ENCODE results near the gene HNRNPR. TPM values are rescaled to one million over a fixed set of nuclear protein-coding genes. Genes with fewer than 3 reads are reported as not detected.
"Not testable (repeated sequence)": the region's sequence is repeated elsewhere in the genome, so short reads cannot be mapped to it uniquely, and the experiment has no call there.

HNRNPR gene
- total RNA-seq, 2 experiments from 2014 or later: 217 to 231 TPM

- H3K36me3 Mint-ChIP-seq (ENCODE audit: low read depth): no peaks in the 10 kb centered on the region
- no peak overlapping the region for H3K4me3 Mint-ChIP-seq
- ChIA-PET CTCF (interaction anchor here (0.7 to 0.9 kb wide), 2 partner anchors 149 to 906 kb away, joined by 3 read pairs; no protein-coding TSS in a partner anchor), POLR2A (no interaction called here)
- ATAC-seq (no peak), DNase-seq (no peak)
- H3K4me1 Mint-ChIP-seq (ENCODE audit: low read depth): no peaks in the 10 kb centered on the region
- H3K27me3 Mint-ChIP-seq (ENCODE audit: low read depth): peaks cover 13% of the 10 kb centered on the region
- H3K27ac Mint-ChIP-seq: no peak overlapping the region
- H3K9me3 Mint-ChIP-seq (ENCODE audit: insufficient read depth): no peaks in the 10 kb centered on the region
These were observed 70.5 kb downstream of the HNRNPR start for GRCh38 chr1:23273450-23274133.

- Mint-ChIP-seq H3K4me3 (no peak overlapping the region), H3K9me3 (ENCODE audit: insufficient read depth) (no peaks in the 10 kb centered on the region), H3K36me3 (ENCODE audit: low read depth) (no peaks in the 10 kb centered on the region), H3K4me1 (ENCODE audit: low read depth) (no peaks in the 10 kb centered on the region), H3K27me3 (ENCODE audit: low read depth) (peaks cover 5% of the 10 kb centered on the region), H3K27ac (no peak overlapping the region)
- ChIA-PET CTCF (no interaction called here), POLR2A (interaction anchor here (1.1 kb wide), 1 partner anchor 24 kb away, joined by 4 read pairs; no protein-coding TSS in a partner anchor)
- DNase-seq: no peak
- ATAC-seq: no peak
These were observed 80.7 kb downstream of the HNRNPR start for GRCh38 chr1:23263380-23263887.

- ATAC-seq, POLR2A ChIA-PET: not testable (repeated sequence)
These were observed 86.0 kb downstream of the HNRNPR start for GRCh38 chr1:23258082-23258481.

GRCh38 chr1:23257371-23257770, 86.7 kb downstream of the HNRNPR start:
- H3K27me3 Mint-ChIP-seq (ENCODE audit: low read depth); H3K27ac Mint-ChIP-seq; ATAC-seq; H3K4me3 Mint-ChIP-seq; POLR2A ChIA-PET; H3K36me3 Mint-ChIP-seq (ENCODE audit: low read depth); CTCF ChIA-PET; H3K4me1 Mint-ChIP-seq (ENCODE audit: low read depth); H3K9me3 Mint-ChIP-seq (ENCODE audit: insufficient read depth); DNase-seq: not testable (repeated sequence)

More at GRCh38 chr1:23258082-23258481, 86.0 kb downstream of the HNRNPR start:
- CTCF ChIA-PET; DNase-seq; H3K4me3 Mint-ChIP-seq; H3K4me1 Mint-ChIP-seq (ENCODE audit: low read depth); H3K27ac Mint-ChIP-seq; H3K36me3 Mint-ChIP-seq (ENCODE audit: low read depth); H3K27me3 Mint-ChIP-seq (ENCODE audit: low read depth); H3K9me3 Mint-ChIP-seq (ENCODE audit: insufficient read depth): not testable (repeated sequence)

Other genes with a start within 250 kb of the HNRNPR start
- gene LUZP1, start 175.4 kb downstream of the HNRNPR start, total RNA-seq: 10 to 100 TPM; 15.2 to 16.0 TPM
- not detected for gene HTR1D, start 126.8 kb downstream of the HNRNPR start, total RNA-seq
- gene ZNF436, start 25.6 kb upstream of the HNRNPR start, total RNA-seq: 1 to 10 TPM; 5.0 to 5.4 TPM
- gene TCEA3, start 80.5 kb upstream of the HNRNPR start, total RNA-seq: 10 to 100 TPM; 11.4 to 12.1 TPM
- gene ASAP3, start 139.9 kb upstream of the HNRNPR start, total RNA-seq: under 1 TPM; 0.24 to 0.83 TPM
- gene E2F2, start 186.9 kb upstream of the HNRNPR start, total RNA-seq: 10 to 100 TPM; 75.0 to 80.3 TPM
- gene ID3, start 215.2 kb upstream of the HNRNPR start, total RNA-seq: 10 to 100 TPM; 31.4 to 34.4 TPM